ENCODE measurements around the gene DCDC2.
A peak's percentile ranks its signal among the peaks of the same experiment; 100 is the strongest.
"Not testable (repeated sequence)": the region's sequence is repeated elsewhere in the genome, so short reads cannot be mapped to it uniquely, and the experiment has no call there.

DCDC2 gene

GRCh38 chr6:24270011-24270410 lies 87.8 kb downstream of the DCDC2 start:
- no peak for DNase-seq (ENCODE audit: low spot score)

GRCh38 chr6:24258214-24258613 lies 99.6 kb downstream of the DCDC2 start:
- not testable (repeated sequence) for DNase-seq (ENCODE audit: low spot score)

GRCh38 chr6:24257282-24257681 lies 100.6 kb downstream of the DCDC2 start:
- DNase-seq (ENCODE audit: low spot score) = peak; percentile 21

- DNase-seq (ENCODE audit: low spot score) = peak; percentile 42
These were observed 102.2 kb downstream of the DCDC2 start for GRCh38 chr6:24255676-24256075.

- DNase-seq (ENCODE audit: low spot score) = no peak
These were observed 104.5 kb downstream of the DCDC2 start for GRCh38 chr6:24253360-24253759.

- DNase-seq (ENCODE audit: low spot score) = no peak
These were observed 105.6 kb downstream of the DCDC2 start for GRCh38 chr6:24252280-24252679.

GRCh38 chr6:24251339-24251738 lies 106.5 kb downstream of the DCDC2 start:
- no peak for DNase-seq (ENCODE audit: low spot score)

GRCh38 chr6:24249926-24250325 lies 107.9 kb downstream of the DCDC2 start:
- DNase-seq (ENCODE audit: low spot score) = no peak

GRCh38 chr6:24245275-24245674 lies 112.6 kb downstream of the DCDC2 start:
- no peak for DNase-seq (ENCODE audit: low spot score)

GRCh38 chr6:24242924-24243323 lies 114.9 kb downstream of the DCDC2 start:
- no peak for DNase-seq (ENCODE audit: low spot score)

GRCh38 chr6:24241779-24242178 lies 116.1 kb downstream of the DCDC2 start:
- DNase-seq (ENCODE audit: low spot score) = not testable (repeated sequence)

GRCh38 chr6:24240943-24241342 lies 116.9 kb downstream of the DCDC2 start:
- no peak for DNase-seq (ENCODE audit: low spot score)

GRCh38 chr6:24240380-24240928 lies 117.4 kb downstream of the DCDC2 start:
- DNase-seq (ENCODE audit: low spot score) = no peak

GRCh38 chr6:24238700-24239099 lies 119.2 kb downstream of the DCDC2 start:
- DNase-seq (ENCODE audit: low spot score) = no peak

GRCh38 chr6:24236779-24237178 lies 121.1 kb downstream of the DCDC2 start:
- not testable (repeated sequence) for DNase-seq (ENCODE audit: low spot score)

GRCh38 chr6:24233813-24234442 lies 123.9 kb downstream of the DCDC2 start:
- no peak for DNase-seq (ENCODE audit: low spot score)

- no peak for DNase-seq (ENCODE audit: low spot score)
These were observed 126.4 kb downstream of the DCDC2 start for GRCh38 chr6:24231438-24231977.

- DNase-seq (ENCODE audit: low spot score) = no peak
These were observed 128.0 kb downstream of the DCDC2 start for GRCh38 chr6:24229696-24230405.

GRCh38 chr6:24228681-24229255 lies 129.1 kb downstream of the DCDC2 start:
- no peak for DNase-seq (ENCODE audit: low spot score)

GRCh38 chr6:24228123-24228522 lies 129.7 kb downstream of the DCDC2 start:
- no peak for DNase-seq (ENCODE audit: low spot score)

GRCh38 chr6:24227556-24227955 lies 130.3 kb downstream of the DCDC2 start:
- no peak for DNase-seq (ENCODE audit: low spot score)

GRCh38 chr6:24226541-24226940 lies 131.3 kb downstream of the DCDC2 start:
- DNase-seq (ENCODE audit: low spot score) = no peak

GRCh38 chr6:24225838-24226237 lies 132.0 kb downstream of the DCDC2 start:
- DNase-seq (ENCODE audit: low spot score) = no peak

All from NAMALWA (cell line).